NCI-H2107 treated with DMSO at 0.1 percent for 48 hours (cell line): ENCODE results near the gene HDAC7.

ENCODE experiments used
- DNase-seq: peaks from one replicate; lab custom pipeline; 2025; ENCODE audit not compliant: unreplicated experiment; lab: John Stamatoyannopoulos, UW

Gene HDAC7

GRCh38 chr12:47747596-47748506, 71.9 kb downstream of the HDAC7 start:
- DNase-seq = no peak

- no peak for DNase-seq
Measured at GRCh38 chr12:47747126-47747525, 72.6 kb downstream of the HDAC7 start.

- DNase-seq = no peak
Measured at GRCh38 chr12:47746523-47746922, 73.2 kb downstream of the HDAC7 start.

GRCh38 chr12:47746073-47746472, 73.6 kb downstream of the HDAC7 start:
- DNase-seq = no peak

- no peak for DNase-seq
Measured at GRCh38 chr12:47745485-47746041, 74.1 kb downstream of the HDAC7 start.

GRCh38 chr12:47744778-47745436, 74.8 kb downstream of the HDAC7 start:
- DNase-seq = no peak

GRCh38 chr12:47744005-47744651, 75.6 kb downstream of the HDAC7 start:
- DNase-seq = peak; percentile 67

GRCh38 chr12:47743311-47743860, 76.3 kb downstream of the HDAC7 start:
- DNase-seq = no peak

GRCh38 chr12:47742253-47742825, 77.4 kb downstream of the HDAC7 start:
- no peak for DNase-seq

GRCh38 chr12:47741340-47741703, 78.4 kb downstream of the HDAC7 start:
- peak; percentile 95 for DNase-seq

GRCh38 chr12:47740606-47741339, 78.9 kb downstream of the HDAC7 start:
- DNase-seq = no peak

- no peak for DNase-seq
Measured at GRCh38 chr12:47739979-47740378, 79.7 kb downstream of the HDAC7 start.

- no peak for DNase-seq
Measured at GRCh38 chr12:47739297-47739696, 80.4 kb downstream of the HDAC7 start.

- no peak for DNase-seq
Measured at GRCh38 chr12:47737936-47738594, 81.6 kb downstream of the HDAC7 start.

GRCh38 chr12:47736877-47737676, 82.6 kb downstream of the HDAC7 start:
- DNase-seq = no peak

- no peak for DNase-seq
Measured at GRCh38 chr12:47736216-47736615, 83.5 kb downstream of the HDAC7 start.

GRCh38 chr12:47735649-47736048, 84.1 kb downstream of the HDAC7 start:
- DNase-seq = no peak

GRCh38 chr12:47734725-47735480, 84.8 kb downstream of the HDAC7 start:
- no peak for DNase-seq
